ACHN (cell line): ENCODE measurements around the gene INHBA.

Experiments used
- DNase-seq: peaks from one replicate; pipeline ENCODE4 v3.0.0-alpha.2; 2015
- in situ Hi-C: cut with HindIII; loops from 2 replicates; pipeline ENCODE4 v1.10.0; 2017; ENCODE audit warnings: low sequenced_read_pairs, low pct_ligation_motif_present, low pct_unique_long_range_greater_than_20kb

The INHBA gene

GRCh38 chr7:41716691-41717090, 13.8 kb upstream of the INHBA start:
- in situ Hi-C loops = no loop called here
- no peak for DNase-seq

- no peak for DNase-seq
- in situ Hi-C loops = no loop called here
Measured at GRCh38 chr7:41715000-41715399, 12.1 kb upstream of the INHBA start.

- DNase-seq = no peak
Measured at GRCh38 chr7:41711283-41712064, 8.6 kb upstream of the INHBA start.

GRCh38 chr7:41710838-41711237, 7.9 kb upstream of the INHBA start:
- no peak for DNase-seq
- in situ Hi-C loops = no loop called here

More at GRCh38 chr7:41711283-41712064, 8.6 kb upstream of the INHBA start:
- in situ Hi-C loops = no loop called here

- no peak for DNase-seq
- in situ Hi-C loops = no loop called here
Measured at GRCh38 chr7:41709621-41710020, 6.7 kb upstream of the INHBA start.

- no peak for DNase-seq
Measured at GRCh38 chr7:41708581-41709358, 5.9 kb upstream of the INHBA start.

DNA sequence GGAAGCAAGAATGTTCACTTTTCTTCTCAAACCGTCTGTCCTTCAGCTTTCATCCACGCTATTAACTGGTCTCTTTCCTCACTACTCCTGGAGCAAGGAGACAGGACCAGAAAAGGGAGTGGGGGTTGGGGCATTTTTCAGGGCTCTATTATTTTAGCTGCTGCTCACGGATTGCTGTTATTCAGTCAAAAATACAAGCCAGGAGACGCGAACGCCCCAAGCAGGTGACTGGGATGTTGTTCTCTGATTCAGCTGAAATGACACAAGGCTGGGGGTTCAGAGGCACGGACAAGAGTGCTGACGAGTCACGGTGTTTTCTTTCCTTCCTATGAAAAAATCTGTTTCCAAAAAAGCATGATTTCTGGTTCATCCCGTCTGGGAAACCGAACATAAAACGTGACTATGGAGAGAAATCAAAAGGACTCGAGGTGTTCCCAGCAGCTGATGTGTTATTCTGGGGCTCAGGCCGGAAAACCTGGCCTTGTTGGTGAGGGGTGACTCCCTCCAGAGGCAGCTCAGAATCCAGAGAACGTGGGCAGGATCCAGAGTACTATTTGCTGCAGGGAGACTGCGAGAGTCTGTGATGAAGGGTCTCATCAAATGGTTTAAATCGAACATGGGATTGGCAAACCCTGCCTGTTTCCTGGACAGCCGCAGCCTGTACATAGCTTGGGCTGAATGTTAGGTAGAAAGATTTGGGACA, 3.5 kb upstream of the INHBA start:
- in situ Hi-C loops = no loop called here
- no peak for DNase-seq

More at GRCh38 chr7:41708581-41709358, 5.9 kb upstream of the INHBA start:
- in situ Hi-C loops = no loop called here

DNA sequence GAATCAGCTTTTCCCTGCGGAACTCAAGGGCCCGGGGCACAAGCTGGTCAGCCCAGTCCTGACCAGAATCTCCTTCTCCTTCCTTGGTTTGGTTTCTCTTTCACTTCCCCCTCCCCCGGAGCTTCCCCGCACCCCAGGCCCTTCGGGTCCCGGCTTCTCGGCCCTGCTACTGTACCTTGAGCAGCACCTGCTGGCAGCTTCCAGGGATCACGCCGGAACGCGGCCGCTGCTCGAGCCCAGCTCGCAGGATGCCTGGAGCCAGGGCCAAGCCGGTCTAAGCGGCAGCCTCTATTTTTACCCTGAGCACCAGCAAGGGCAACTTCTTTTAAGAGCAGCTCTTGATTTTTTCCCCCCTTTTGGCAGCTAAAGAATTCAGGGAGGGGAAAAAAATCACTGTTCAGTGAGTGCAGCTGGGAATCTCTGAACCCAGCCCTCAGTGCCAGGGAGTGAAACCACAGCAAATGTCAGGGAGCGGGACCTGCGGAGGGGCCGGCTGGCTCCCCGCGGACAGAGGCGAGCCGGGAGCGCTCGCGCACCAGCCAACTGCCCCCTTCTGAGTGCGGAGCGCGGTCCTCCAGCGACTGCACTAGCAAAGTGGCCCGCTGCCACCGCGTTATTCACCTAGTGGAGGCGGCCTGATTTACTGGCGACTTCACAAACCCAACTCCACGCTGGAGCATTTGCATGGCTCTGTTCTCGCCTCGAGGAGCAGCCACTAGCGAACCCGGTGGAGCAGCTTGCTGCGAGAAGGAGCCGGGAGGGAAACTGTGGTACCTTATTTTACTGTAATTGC, 2.4 kb upstream of the INHBA start:
- in situ Hi-C loops = no loop called here
- DNase-seq = peak; percentile 98

DNA sequence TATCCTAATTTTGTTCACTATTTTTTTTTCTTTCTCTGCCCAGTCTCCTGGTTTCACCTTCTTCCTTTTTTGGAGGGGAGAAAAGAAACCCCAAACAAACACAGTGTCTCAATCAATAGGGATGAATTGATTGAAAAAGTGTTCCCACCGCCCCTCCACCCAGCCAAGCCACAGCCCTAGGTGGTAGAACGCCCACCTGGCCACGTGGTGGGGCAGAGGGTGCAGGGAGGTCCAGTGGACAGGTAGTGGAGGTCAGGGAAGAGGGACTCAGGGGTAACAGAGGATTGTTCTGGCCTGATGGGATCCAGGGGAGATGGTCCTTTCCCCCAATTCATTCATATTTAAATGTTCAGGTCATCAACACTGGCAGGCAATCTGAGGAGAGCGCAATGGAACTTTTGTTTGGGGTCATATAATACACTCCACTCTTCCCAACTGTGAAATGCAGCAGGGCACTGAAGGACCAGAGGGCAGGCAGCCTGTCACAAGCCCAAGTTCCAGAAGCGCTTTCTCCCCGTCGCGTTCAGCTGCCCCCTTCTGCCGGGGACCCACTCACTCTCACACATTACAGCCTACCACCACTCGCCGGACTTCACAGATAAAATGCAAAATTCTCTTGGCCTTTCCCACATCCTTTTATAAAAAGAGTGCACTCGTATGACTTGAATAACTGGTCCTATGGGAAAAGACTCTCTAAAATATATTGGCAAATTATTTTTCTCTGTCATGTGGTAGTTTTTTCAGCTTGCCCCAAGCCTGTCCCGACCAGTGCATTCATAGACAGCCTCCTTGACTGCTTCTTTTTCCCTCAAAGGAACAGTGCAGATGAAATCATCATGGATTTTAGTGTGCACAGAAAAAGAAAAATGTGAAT, 1.6 kb downstream of the INHBA start:
- no peak for DNase-seq
- in situ Hi-C loops = no loop called here

GRCh38 chr7:41700044-41700471, 2.8 kb downstream of the INHBA start:
- DNase-seq = no peak
- in situ Hi-C loops = no loop called here

DNA sequence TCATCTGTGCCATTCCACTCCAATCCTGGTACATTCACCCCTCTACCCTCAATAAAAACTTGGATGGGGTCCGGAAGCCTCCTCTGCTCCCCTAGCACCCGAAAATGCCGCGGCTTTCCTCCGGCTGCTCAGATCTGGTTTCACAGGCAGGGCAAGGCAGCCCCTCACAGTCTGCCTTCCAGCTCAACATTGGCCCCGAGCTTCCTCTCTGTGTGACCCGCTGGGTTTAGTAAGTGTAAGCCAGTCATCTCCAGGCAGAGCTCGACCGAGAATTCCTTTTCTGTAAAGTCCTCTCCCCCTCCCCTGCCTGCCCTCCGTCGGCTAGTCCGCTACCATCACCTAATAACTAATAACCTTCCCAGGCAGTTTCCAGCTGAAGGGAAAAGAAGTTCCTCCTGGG, 3.4 kb downstream of the INHBA start:
- no peak for DNase-seq
- in situ Hi-C loops = no loop called here

GRCh38 chr7:41698726-41699125, 4.2 kb downstream of the INHBA start:
- DNase-seq = no peak

DNA sequence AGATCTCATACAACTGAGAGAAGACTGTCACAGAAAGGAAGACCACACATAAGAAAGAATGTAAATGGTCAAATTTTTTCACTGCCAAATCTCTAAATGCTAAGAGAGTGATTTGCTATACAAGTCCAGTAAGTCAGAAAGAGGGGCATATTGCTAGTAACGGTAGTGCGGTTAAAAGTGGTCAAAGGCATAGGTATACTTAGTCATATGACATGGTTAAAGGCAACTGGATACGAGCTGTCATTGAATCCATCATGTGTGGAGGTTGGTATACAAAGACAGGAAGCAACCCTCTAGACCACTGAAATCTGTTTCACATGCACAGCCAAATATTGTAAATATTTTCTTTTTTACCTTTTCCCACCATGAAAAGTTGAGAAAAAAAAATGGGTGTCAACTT, 4.8 kb downstream of the INHBA start:
- in situ Hi-C loops = no loop called here
- DNase-seq = no peak

More at GRCh38 chr7:41698726-41699125, 4.2 kb downstream of the INHBA start:
- in situ Hi-C loops = no loop called here

- in situ Hi-C loops = no loop called here
- peak; percentile 91 for DNase-seq
Measured at GRCh38 chr7:41696323-41696916, 6.5 kb downstream of the INHBA start.

DNA sequence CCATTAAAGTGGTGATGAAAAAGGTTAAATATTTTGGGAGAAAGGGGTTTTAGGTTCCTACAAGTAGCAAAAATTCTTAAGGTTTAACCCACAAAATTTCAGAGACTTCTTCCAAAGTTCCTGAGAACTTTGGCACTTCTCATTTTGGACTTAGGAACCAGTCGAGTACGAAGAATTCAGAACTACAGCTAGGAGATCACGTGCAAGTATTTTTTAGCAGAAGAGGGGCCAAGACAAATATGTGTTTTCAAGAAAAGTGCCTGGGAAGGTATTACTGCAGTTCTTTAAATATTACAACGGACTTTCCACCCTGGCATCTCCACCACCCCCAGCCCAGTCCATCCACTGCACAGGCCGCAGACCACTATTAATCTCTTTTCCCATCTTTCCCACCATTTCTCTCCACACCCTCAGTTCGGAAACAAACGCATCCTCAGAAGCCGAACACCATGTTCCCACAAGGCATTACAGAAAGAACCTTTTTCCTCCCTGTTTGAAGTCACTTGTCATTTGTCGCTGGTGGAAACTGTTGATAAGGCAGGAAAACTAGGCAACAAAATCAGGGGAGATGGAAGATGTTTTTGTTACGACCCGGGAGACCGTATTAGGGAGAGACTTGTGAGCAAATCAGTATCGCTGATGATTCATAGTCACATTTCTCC, 7.1 kb downstream of the INHBA start:
- in situ Hi-C loops = no loop called here
- DNase-seq = peak; percentile 77

- in situ Hi-C loops = no loop called here
- no peak for DNase-seq
Measured at GRCh38 chr7:41694495-41694894, 8.4 kb downstream of the INHBA start.
